Astrocyte (in vitro differentiated cells and primary cell): ENCODE results near the gene SLC25A33. TPM values are rescaled to one million over a fixed set of nuclear protein-coding genes. Genes with fewer than 3 reads are reported as not detected.
A peak's percentile ranks its signal among the peaks of the same experiment; 100 is the strongest.
"Not testable (repeated sequence)": the region's sequence is repeated elsewhere in the genome, so short reads cannot be mapped to it uniquely, and the experiment has no call there.

Experiments
- DNase-seq: peaks from one replicate; pipeline ENCODE4 v3.0.0-alpha.2; 2010; ENCODE audit warnings: low read depth
- FAIRE-seq: peaks from 2 replicates; lab custom pipeline; 2011; peaks lifted over from hg19 to GRCh38; lab: Jason Lieb, UNC
- H2AFZ ChIP-seq: 2 replicates; pipeline ENCODE4 v1.6.0; 2012; ENCODE audit warnings: low read depth, low read length, inconsistent platforms
- H3K27ac ChIP-seq: 2 replicates; pipeline ENCODE4 v1.5.1; 2011; ENCODE audit warnings: low read depth, low read length, inconsistent platforms
- H3K27me3 ChIP-seq: 2 replicates; pipeline ENCODE4 v1.6.0; 2011; ENCODE audit warnings: low read length, inconsistent platforms; ENCODE audit not compliant: insufficient read depth
- H3K36me3 ChIP-seq: 2 replicates; pipeline ENCODE4 v1.5.1; 2011; ENCODE audit warnings: low read length, inconsistent platforms; ENCODE audit not compliant: insufficient read depth
- H3K4me1 ChIP-seq: 2 replicates; pipeline ENCODE4 v1.5.1; 2011; ENCODE audit warnings: low read length, inconsistent platforms; ENCODE audit not compliant: insufficient read depth
- H3K4me2 ChIP-seq: 2 replicates; pipeline ENCODE4 v1.6.0; 2012; ENCODE audit warnings: low read length, inconsistent platforms
- H3K4me3 ChIP-seq: 2 replicates; pipeline ENCODE4 v1.5.1; 2011; ENCODE audit warnings: low read depth, mild to moderate bottlenecking, low read length, inconsistent platforms; ENCODE audit not compliant: insufficient read depth
- H3K79me2 ChIP-seq: 2 replicates; pipeline ENCODE4 v1.6.0; 2012; ENCODE audit warnings: mild to moderate bottlenecking, low read length, inconsistent platforms; ENCODE audit not compliant: insufficient read depth
- H3K9ac ChIP-seq: 2 replicates; pipeline ENCODE4 v1.6.0; 2012; ENCODE audit warnings: mild to moderate bottlenecking, low read length, inconsistent platforms
- H3K9me3 ChIP-seq: 2 replicates; pipeline ENCODE4 v1.5.1; 2012; ENCODE audit warnings: low read depth, mild to moderate bottlenecking, low read length, inconsistent platforms; ENCODE audit not compliant: insufficient read depth
- H4K20me1 ChIP-seq: 2 replicates; pipeline ENCODE4 v1.6.0; 2012; ENCODE audit warnings: low read length, inconsistent platforms; ENCODE audit not compliant: insufficient read depth
- H3K27ac Mint-ChIP-seq: one replicate; pipeline ENCODE4 v1.8.0; 2021; ENCODE audit warnings: mild to moderate bottlenecking, mixed read lengths; ENCODE audit not compliant: unreplicated experiment
- H3K27me3 Mint-ChIP-seq: one replicate; pipeline ENCODE4 v1.8.0; 2021; ENCODE audit warnings: low read depth, mixed read lengths; ENCODE audit not compliant: unreplicated experiment
- H3K36me3 Mint-ChIP-seq: one replicate; pipeline ENCODE4 v1.8.0; 2021; ENCODE audit warnings: low read depth, mixed read lengths; ENCODE audit not compliant: unreplicated experiment
- H3K4me1 Mint-ChIP-seq: one replicate; pipeline ENCODE4 v1.8.0; 2021; ENCODE audit warnings: low read depth, mixed read lengths; ENCODE audit not compliant: unreplicated experiment
- H3K4me3 Mint-ChIP-seq: one replicate; pipeline ENCODE4 v1.8.0; 2021; ENCODE audit warnings: mild to moderate bottlenecking, moderate library complexity, mixed read lengths; ENCODE audit not compliant: unreplicated experiment
- H3K9me3 Mint-ChIP-seq: one replicate; pipeline ENCODE4 v1.8.0; 2021; ENCODE audit warnings: mild to moderate bottlenecking, mixed read lengths; ENCODE audit not compliant: unreplicated experiment
- CTCF ChIP-seq: IDR thresholded peaks from 2 replicates; pipeline ENCODE4 v1.5.1; 2011; ENCODE audit warnings: low read depth, mild to moderate bottlenecking, inconsistent platforms, low read length, moderate library complexity; ENCODE audit not compliant: insufficient read depth
- EZH2 ChIP-seq: IDR thresholded peaks from 2 replicates; pipeline ENCODE4 v1.6.1; 2012; ENCODE audit warnings: mild to moderate bottlenecking, low read length, inconsistent platforms; ENCODE audit not compliant: insufficient read depth
- total RNA-seq: library from RNA; stranded (reverse); gene quantifications from 2 replicates; pipeline ENCODE4 v1.2.1, GENCODE V29; 2021

SLC25A33 gene
- total RNA-seq, 1 donor from 2014 or later = 6.7 TPM

DNA sequence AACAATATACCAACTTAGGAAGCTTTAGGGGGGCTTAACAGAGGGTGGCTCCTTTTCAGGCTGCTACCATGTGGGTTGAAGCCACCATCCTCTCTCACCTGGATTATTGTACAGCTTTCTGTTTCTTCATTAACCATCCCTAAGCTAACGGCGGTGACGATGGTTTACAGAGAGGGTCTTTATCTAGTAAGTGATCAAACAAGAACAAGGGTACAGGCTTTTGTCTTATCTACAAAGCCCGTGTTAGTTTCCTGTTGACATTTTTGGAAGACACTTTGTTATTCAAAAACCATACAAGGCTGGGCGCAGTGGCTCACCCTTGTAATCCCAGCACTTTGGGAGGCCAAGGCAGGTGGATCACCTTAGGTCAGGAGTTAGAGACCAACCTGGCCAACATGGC lies 20.4 kb downstream of the SLC25A33 start:
- H3K27ac Mint-ChIP-seq = no peak overlapping the region
- Histone ChIP-seq H3K27ac (no peak overlapping the region), H3K4me1 (peaks cover 10% of the 10 kb centered on the region), H3K9ac (no peak overlapping the region), H3K4me3 (no peak overlapping the region), H3K27me3 (no peaks in the 10 kb centered on the region), H3K36me3 (peaks cover 7% of the 10 kb centered on the region), H4K20me1 (peaks cover 24% of the 10 kb centered on the region), H3K9me3 (no peaks in the 10 kb centered on the region), H3K79me2 (no peaks in the 10 kb centered on the region), H3K4me2 (no peak overlapping the region), H2AFZ (no peak overlapping the region)
- H3K36me3 Mint-ChIP-seq = peaks cover 5% of the 10 kb centered on the region
- H3K4me3 Mint-ChIP-seq = no peak overlapping the region
- H3K27me3 Mint-ChIP-seq = no peaks in the 10 kb centered on the region
- peaks cover 5% of the 10 kb centered on the region for H3K4me1 Mint-ChIP-seq
- FAIRE-seq = no peak
- TF ChIP-seq CTCF (no peak), EZH2 (no peak)
- no peaks in the 10 kb centered on the region for H3K9me3 Mint-ChIP-seq
- DNase-seq = no peak

DNA sequence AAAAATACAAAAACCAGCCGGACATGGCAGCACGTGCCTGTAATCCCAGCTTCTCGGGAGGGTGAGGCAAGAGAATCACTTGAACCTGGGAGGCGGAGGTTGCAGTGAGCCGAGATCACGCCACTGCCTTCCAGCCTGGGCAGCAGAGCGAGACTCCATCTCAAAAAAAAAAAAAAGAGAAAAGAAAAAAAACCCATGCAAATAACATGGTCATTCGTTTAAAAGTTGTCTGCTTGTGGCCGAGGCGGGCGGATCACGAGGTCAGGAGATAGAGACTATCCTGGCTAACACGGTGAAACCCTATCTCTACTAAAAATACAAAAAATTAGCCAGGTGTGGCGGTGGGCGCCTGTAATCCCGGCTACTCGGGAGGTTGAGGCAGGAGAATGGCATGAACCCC lies 20.8 kb downstream of the SLC25A33 start:
- not testable (repeated sequence) for H3K9me3 Mint-ChIP-seq, H3K4me3 Mint-ChIP-seq, DNase-seq, H3K9me3 ChIP-seq, FAIRE-seq, H3K9ac ChIP-seq, H3K36me3 Mint-ChIP-seq, H3K4me3 ChIP-seq, H3K27me3 Mint-ChIP-seq, H3K36me3 ChIP-seq, H3K4me1 ChIP-seq, H3K27ac Mint-ChIP-seq, H2AFZ ChIP-seq, H3K4me2 ChIP-seq, H3K4me1 Mint-ChIP-seq, H3K27ac ChIP-seq, H3K27me3 ChIP-seq, H3K79me2 ChIP-seq
- peaks cover 24% of the 10 kb centered on the region for H4K20me1 ChIP-seq

DNA sequence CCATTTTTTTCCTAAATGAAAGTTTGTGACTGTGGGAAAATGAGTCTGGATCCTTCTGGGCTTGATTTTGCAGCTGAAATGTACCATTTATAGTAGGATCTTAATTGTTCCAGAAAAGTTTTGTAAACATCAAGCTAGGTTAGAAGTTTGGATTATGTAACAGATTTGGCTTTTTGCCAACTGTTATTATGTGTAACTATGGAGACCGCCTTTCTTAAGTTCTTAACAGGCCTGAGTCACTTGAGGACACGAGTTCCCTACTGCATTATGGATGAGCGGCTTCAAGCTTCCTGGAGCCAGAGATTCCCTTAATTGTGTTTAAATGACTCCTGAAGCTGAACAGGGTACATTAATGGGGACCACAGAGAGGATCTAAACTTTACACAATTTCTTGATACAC lies 22.2 kb downstream of the SLC25A33 start:
- Histone ChIP-seq H3K27ac (peak overlapping the region; percentile 46), H2AFZ (no peak overlapping the region), H3K4me1 (peaks cover 7% of the 10 kb centered on the region), H3K79me2 (no peaks in the 10 kb centered on the region), H3K4me2 (peak overlapping the region; percentile 43), H4K20me1 (peaks cover 12% of the 10 kb centered on the region), H3K9me3 (no peaks in the 10 kb centered on the region), H3K4me3 (no peak overlapping the region), H3K27me3 (no peaks in the 10 kb centered on the region), H3K36me3 (peaks cover under 1% of the 10 kb centered on the region), H3K9ac (peak overlapping the region; percentile 38)
- Mint-ChIP-seq H3K9me3 (no peaks in the 10 kb centered on the region), H3K27me3 (no peaks in the 10 kb centered on the region), H3K36me3 (no peaks in the 10 kb centered on the region), H3K4me3 (no peak overlapping the region), H3K4me1 (peaks cover 3% of the 10 kb centered on the region), H3K27ac (no peak overlapping the region)
- FAIRE-seq (no peak), DNase-seq (peak; percentile 95)
- no peak for TF ChIP-seq EZH2
- TF ChIP-seq CTCF = no peak
